ENCODE results near the gene TMEM198. TPM values are rescaled to one million over a fixed set of nuclear protein-coding genes. Genes with fewer than 3 reads are reported as not detected.

The TMEM198 gene
- total RNA-seq, 1 experiment from 2014 or later: 2.3 TPM

DNA sequence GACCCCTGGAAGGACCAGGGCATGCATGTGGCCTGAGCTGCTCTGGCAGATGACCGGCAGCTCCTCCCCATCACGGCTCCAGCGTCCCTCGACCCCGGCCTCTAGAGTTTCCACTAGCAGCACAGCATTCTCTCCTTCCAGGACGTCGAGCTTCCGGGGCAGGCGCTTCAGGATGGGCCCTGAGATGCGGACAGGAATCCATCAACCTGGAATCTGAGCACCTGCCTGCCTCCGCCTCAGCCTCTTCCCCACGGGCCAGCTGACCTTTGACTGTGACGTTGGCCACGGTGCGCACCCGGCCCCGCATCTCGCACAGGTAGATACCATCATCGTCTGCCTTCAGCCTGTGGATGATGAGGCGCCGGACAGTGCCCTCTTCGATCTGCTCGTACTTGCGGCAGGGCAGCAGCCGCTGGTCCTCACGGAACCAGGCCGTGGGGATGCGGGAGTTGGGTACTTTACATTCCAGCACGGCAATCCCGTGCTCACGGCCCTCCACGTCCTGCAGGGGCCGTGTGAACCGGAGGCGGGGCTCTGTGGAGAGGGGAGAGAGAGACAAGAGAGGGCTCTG, 24.0 kb downstream of the TMEM198 start:
- Histone ChIP-seq H3K4me3 (ENCODE audit: low read depth in 2 of 2, low read length in 2 of 2) (no peak overlapping the region), H3K36me3 (ENCODE audit: control insufficient read depth, insufficient read depth, low read length) (no peaks in the 10 kb centered on the region), H3K9me3 (ENCODE audit: control insufficient read depth, insufficient read depth, low read depth, low read length) (no peaks in the 10 kb centered on the region), H3K27ac (ENCODE audit: low read length) (no peak overlapping the region), H3K27me3 (ENCODE audit: control insufficient read depth, insufficient read depth, low read length) (no peaks in the 10 kb centered on the region), H3K4me1 (ENCODE audit: control insufficient read depth, insufficient read depth, low read length) (peaks cover 16% of the 10 kb centered on the region)
- ATAC-seq (no peak), DNase-seq (ENCODE audit: low read depth, low spot score) (no peak)
- ChIA-PET CTCF (no interaction called here), POLR2A (no interaction called here)
- TF ChIP-seq TCF7L2 (IDR thresholded peaks at IDR 0.05; ENCODE audit: low read depth, low read length) (no peak), POLR2AphosphoS5 (IDR thresholded peaks at IDR 0.05; ENCODE audit: low read depth, low read length) (no peak), SIN3A (IDR thresholded peaks at IDR 0.05; ENCODE audit: borderline replicate concordance, insufficient read depth, low read depth, low read length) (no peak)
- TF ChIP-seq, protein P1, sequence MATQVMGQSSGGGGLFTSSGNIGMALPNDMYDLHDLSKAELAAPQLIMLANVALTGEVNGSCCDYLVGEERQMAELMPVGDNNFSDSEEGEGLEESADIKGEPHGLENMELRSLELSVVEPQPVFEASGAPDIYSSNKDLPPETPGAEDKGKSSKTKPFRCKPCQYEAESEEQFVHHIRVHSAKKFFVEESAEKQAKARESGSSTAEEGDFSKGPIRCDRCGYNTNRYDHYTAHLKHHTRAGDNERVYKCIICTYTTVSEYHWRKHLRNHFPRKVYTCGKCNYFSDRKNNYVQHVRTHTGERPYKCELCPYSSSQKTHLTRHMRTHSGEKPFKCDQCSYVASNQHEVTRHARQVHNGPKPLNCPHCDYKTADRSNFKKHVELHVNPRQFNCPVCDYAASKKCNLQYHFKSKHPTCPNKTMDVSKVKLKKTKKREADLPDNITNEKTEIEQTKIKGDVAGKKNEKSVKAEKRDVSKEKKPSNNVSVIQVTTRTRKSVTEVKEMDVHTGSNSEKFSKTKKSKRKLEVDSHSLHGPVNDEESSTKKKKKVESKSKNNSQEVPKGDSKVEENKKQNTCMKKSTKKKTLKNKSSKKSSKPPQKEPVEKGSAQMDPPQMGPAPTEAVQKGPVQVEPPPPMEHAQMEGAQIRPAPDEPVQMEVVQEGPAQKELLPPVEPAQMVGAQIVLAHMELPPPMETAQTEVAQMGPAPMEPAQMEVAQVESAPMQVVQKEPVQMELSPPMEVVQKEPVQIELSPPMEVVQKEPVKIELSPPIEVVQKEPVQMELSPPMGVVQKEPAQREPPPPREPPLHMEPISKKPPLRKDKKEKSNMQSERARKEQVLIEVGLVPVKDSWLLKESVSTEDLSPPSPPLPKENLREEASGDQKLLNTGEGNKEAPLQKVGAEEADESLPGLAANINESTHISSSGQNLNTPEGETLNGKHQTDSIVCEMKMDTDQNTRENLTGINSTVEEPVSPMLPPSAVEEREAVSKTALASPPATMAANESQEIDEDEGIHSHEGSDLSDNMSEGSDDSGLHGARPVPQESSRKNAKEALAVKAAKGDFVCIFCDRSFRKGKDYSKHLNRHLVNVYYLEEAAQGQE (IDR thresholded peaks at IDR 0.05; ENCODE audit: insufficient read depth in 1 of 2, low read depth in 2 of 2, low read length in 1 of 2): no peak
- TF ChIP-seq, protein P2, sequence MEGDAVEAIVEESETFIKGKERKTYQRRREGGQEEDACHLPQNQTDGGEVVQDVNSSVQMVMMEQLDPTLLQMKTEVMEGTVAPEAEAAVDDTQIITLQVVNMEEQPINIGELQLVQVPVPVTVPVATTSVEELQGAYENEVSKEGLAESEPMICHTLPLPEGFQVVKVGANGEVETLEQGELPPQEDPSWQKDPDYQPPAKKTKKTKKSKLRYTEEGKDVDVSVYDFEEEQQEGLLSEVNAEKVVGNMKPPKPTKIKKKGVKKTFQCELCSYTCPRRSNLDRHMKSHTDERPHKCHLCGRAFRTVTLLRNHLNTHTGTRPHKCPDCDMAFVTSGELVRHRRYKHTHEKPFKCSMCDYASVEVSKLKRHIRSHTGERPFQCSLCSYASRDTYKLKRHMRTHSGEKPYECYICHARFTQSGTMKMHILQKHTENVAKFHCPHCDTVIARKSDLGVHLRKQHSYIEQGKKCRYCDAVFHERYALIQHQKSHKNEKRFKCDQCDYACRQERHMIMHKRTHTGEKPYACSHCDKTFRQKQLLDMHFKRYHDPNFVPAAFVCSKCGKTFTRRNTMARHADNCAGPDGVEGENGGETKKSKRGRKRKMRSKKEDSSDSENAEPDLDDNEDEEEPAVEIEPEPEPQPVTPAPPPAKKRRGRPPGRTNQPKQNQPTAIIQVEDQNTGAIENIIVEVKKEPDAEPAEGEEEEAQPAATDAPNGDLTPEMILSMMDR (IDR thresholded peaks at IDR 0.05): no peak
- in situ Hi-C loops (cut with HindIII; ENCODE audit: low pct_unique_long_range_greater_than_20kb, low sequenced_read_pairs) (no loop called here), intact Hi-C loops (cut with micrococcal nuclease; ENCODE audit: unreplicated experiment) (no loop called here)
- no TSS peak for BruUV-seq (replicated peaks)

DNA sequence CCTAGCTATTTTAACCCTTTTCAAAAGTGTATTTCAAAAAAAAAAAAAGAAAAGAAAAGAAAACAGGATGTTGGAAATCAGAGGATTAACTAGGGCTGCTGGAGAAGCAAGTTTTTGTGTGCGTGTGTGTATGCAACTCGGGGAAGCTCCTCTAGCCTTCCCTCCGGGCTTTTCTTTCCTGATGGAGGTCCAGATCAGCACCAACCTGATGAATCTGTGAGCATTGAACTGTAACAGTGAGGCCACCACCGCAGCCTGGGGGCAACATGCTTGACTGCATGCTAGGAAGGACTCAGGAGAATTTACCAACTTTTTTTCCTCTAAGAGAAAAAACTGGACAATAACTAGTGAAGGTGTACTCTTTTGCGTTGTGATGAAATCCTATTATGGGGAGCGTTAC, 25.2 kb downstream of the TMEM198 start:
- in situ Hi-C loops (cut with HindIII; ENCODE audit: low pct_unique_long_range_greater_than_20kb, low sequenced_read_pairs): no loop called here
- Histone ChIP-seq H3K4me1 (ENCODE audit: control insufficient read depth, insufficient read depth, low read length) (peaks cover 16% of the 10 kb centered on the region), H3K4me3 (ENCODE audit: low read depth in 2 of 2, low read length in 2 of 2) (no peak overlapping the region), H3K27ac (ENCODE audit: low read length) (no peak overlapping the region), H3K9me3 (ENCODE audit: control insufficient read depth, insufficient read depth, low read depth, low read length) (no peaks in the 10 kb centered on the region), H3K36me3 (ENCODE audit: control insufficient read depth, insufficient read depth, low read length) (no peaks in the 10 kb centered on the region), H3K27me3 (ENCODE audit: control insufficient read depth, insufficient read depth, low read length) (no peaks in the 10 kb centered on the region)
- ATAC-seq (no peak), DNase-seq (ENCODE audit: low read depth, low spot score) (no peak)
- BruUV-seq (replicated peaks): no TSS peak
- POLR2A ChIA-PET: no interaction called here
- TF ChIP-seq POLR2AphosphoS5 (IDR thresholded peaks at IDR 0.05; ENCODE audit: low read depth, low read length): no peak
- no peak for TF ChIP-seq SIN3A (IDR thresholded peaks at IDR 0.05; ENCODE audit: borderline replicate concordance, insufficient read depth, low read depth, low read length)
- TF ChIP-seq, protein P1 (IDR thresholded peaks at IDR 0.05; ENCODE audit: insufficient read depth in 1 of 2, low read depth in 2 of 2, low read length in 1 of 2): no peak
- TF ChIP-seq TCF7L2 (IDR thresholded peaks at IDR 0.05; ENCODE audit: low read depth, low read length): no peak
- TF ChIP-seq, protein P2 (IDR thresholded peaks at IDR 0.05): no peak
- CTCF ChIA-PET: interaction anchor here (0.5 kb wide), 1 partner anchor 9 kb away, joined by 6 read pairs; no protein-coding TSS in a partner anchor
- intact Hi-C loops (cut with micrococcal nuclease; ENCODE audit: unreplicated experiment): no loop called here
